K562 (cell line): ENCODE data around the gene CLSTN2.

Experiments used
- CTCF ChIP-seq, 3 experiments: IDR thresholded peaks in 2 of 3; conservative IDR thresholded peaks in 1 of 3; 2 replicates each; pipeline ENCODE4 v1.5.1; 2011 to 2012; ENCODE audit warnings: low read length in 3 of 3, mild to moderate bottlenecking in 3 of 3, control low read depth in 2 of 3, improper control_type of control experiment in 1 of 3, inconsistent platforms in 1 of 3, low read depth in 1 of 3, mixed read lengths in 1 of 3, moderate library complexity in 1 of 3; ENCODE audit not compliant: insufficient read depth in 2 of 3
- CXXC5 ChIP-seq: fragments of 250-450 bp; sonication (Bioruptor Pico); IDR thresholded peaks from 2 replicates; pipeline ENCODE4 v1.8.0; 2022; ENCODE audit warnings: inconsistent platforms, mild to moderate bottlenecking, moderate library complexity
- DPF2 ChIP-seq: fragments of 450-650 bp; IDR thresholded peaks from 2 replicates; pipeline ENCODE4 v1.6.1; 2016
- FOXM1 ChIP-seq, 2 experiments: fragments of 450-650 bp in 1 of 2; sonication (generic) in 1 of 2; formaldehyde crosslinking in 1 of 2; IDR thresholded peaks; 2 replicates each; pipeline versions ENCODE4 v1.6.1 to v1.9.0; 2017 to 2022; ENCODE audit warnings: low read depth in 2 of 2, mild to moderate bottlenecking in 2 of 2, missing genetic modification reagents in 1 of 2, moderate library complexity in 1 of 2
- GATA2 ChIP-seq: sonication (generic); formaldehyde crosslinking; IDR thresholded peaks from 2 replicates; pipeline ENCODE4 v1.4.0; 2020; ENCODE audit warnings: mild to moderate bottlenecking, missing genetic modification reagents
- RERE ChIP-seq: sonication (generic); formaldehyde crosslinking; IDR thresholded peaks from 2 replicates; pipeline ENCODE4 v1.8.0; 2023; ENCODE audit warnings: missing genetic modification reagents, mild to moderate bottlenecking, borderline replicate concordance
- ZBTB8A ChIP-seq: fragments of 450-650 bp; IDR thresholded peaks from 2 replicates; pipeline ENCODE4 v1.6.1; 2018; ENCODE audit warnings: mild to moderate bottlenecking, moderate library complexity; ENCODE audit not compliant: partially characterized antibody

GRCh38 chr3:140443073-140443472 is 508.1 kb downstream of the CLSTN2 start:
- TF ChIP-seq FOXM1 (IDR thresholded peaks at IDR 0.05; ENCODE audit: low read depth), result no peak
- TF ChIP-seq FOXM1 (CRISPR knock-in tag; IDR thresholded peaks at IDR 0.05; ENCODE audit: low read depth), result no peak
- no peak for TF ChIP-seq GATA2 (CRISPR knock-in tag)
- no peak for TF ChIP-seq CTCF (IDR thresholded peaks at IDR 0.05 in 2 of 3, conservative IDR thresholded peaks at IDR 0.05 in 1 of 3; ENCODE audit: insufficient read depth in 2 of 3, low read depth in 1 of 3, low read length in 3 of 3)
- no peak for TF ChIP-seq RERE (CRISPR knock-in tag)
- TF ChIP-seq CXXC5 (CRISPR knock-in tag), result no peak
- no peak for TF ChIP-seq DPF2
- TF ChIP-seq ZBTB8A, result no peak
